Measurements from ENCODE around the gene MYBPC1. TPM values are rescaled to one million over a fixed set of nuclear protein-coding genes. Genes with fewer than 3 reads are reported as not detected.

The MYBPC1 gene
- total RNA-seq, 5 donors from 2014 or later (not counting 1 experiment from before 2014, with no cell fraction given): not detected

GRCh38 chr12:101578417-101578816 is 16.4 kb upstream of the MYBPC1 start:
- Mint-ChIP-seq H3K27me3 (peaks cover 21 to 24% of the 10 kb centered on the region in 2 donors), H3K27ac (no peak overlapping the region), H3K36me3 (no peaks in the 10 kb centered on the region), H3K4me1 (no peaks in the 10 kb centered on the region), H3K4me3 (no peak overlapping the region), H3K9me3 (no peaks in the 10 kb centered on the region)
- CTCF ChIA-PET: no interaction called here
- no peak overlapping the region for H3K27ac ChIP-seq (ENCODE audit: low read length)
- H3K36me3 ChIP-seq (ENCODE audit: control insufficient read depth in 2 of 2, extremely low read depth in 1 of 2, insufficient read depth in 1 of 2, low read length in 1 of 2): no peaks in the 10 kb centered on the region
- peaks cover 0 to 7% of the 10 kb centered on the region in 2 experiments for H3K27me3 ChIP-seq (replicated peaks in 1 of 2; ENCODE audit: control insufficient read depth in 2 of 2, extremely low read depth in 1 of 2, insufficient read depth in 2 of 2, low read length in 1 of 2)
- WGBS (ENCODE audit: insufficient coverage): no CpG with 5 or more reads among the region's 2 CpGs
- POLR2A ChIA-PET: no interaction called here
- no peak for DNase-seq
- no peaks in the 10 kb centered on the region for H3K4me1 ChIP-seq (ENCODE audit: control insufficient read depth in 1 of 2, extremely low read depth in 1 of 2, insufficient read depth in 2 of 2, low read length in 2 of 2)
- no peak overlapping the region for H3K4me3 ChIP-seq (ENCODE audit: control insufficient read depth in 1 of 2, extremely low read depth in 1 of 2, low read length in 1 of 2)
- ATAC-seq (replicated peaks in 1 of 4): no peak
- H3K9me3 ChIP-seq: no peaks in the 10 kb centered on the region

GRCh38 chr12:101581190-101581589 is 13.6 kb upstream of the MYBPC1 start:
- H3K4me1 ChIP-seq (ENCODE audit: control insufficient read depth in 1 of 2, extremely low read depth in 1 of 2, insufficient read depth in 2 of 2, low read length in 2 of 2): no peaks in the 10 kb centered on the region
- no peak overlapping the region for H3K4me3 ChIP-seq (ENCODE audit: control insufficient read depth in 1 of 2, extremely low read depth in 1 of 2, low read length in 1 of 2)
- H3K36me3 ChIP-seq (ENCODE audit: control insufficient read depth in 2 of 2, extremely low read depth in 1 of 2, insufficient read depth in 1 of 2, low read length in 1 of 2): no peaks in the 10 kb centered on the region
- peaks cover 24 to 32% of the 10 kb centered on the region in 2 donors for H3K27me3 Mint-ChIP-seq
- no peaks in the 10 kb centered on the region for H3K9me3 ChIP-seq
- no peak overlapping the region for H3K27ac Mint-ChIP-seq
- ChIA-PET POLR2A (no interaction called here), CTCF (interaction anchor here in 1 of 2 donors (1.0 kb wide), 1 partner anchor 178 kb away, joined by 3 read pairs; no protein-coding TSS in a partner anchor)
- peaks cover 0 to 3% of the 10 kb centered on the region in 2 experiments for H3K27me3 ChIP-seq (replicated peaks in 1 of 2; ENCODE audit: control insufficient read depth in 2 of 2, extremely low read depth in 1 of 2, insufficient read depth in 2 of 2, low read length in 1 of 2)
- no peaks in the 10 kb centered on the region for H3K4me1 Mint-ChIP-seq
- no peaks in the 10 kb centered on the region for H3K9me3 Mint-ChIP-seq
- no peaks in the 10 kb centered on the region for H3K36me3 Mint-ChIP-seq
- H3K27ac ChIP-seq (ENCODE audit: low read length): no peak overlapping the region
- ATAC-seq (replicated peaks in 1 of 4): no peak
- WGBS (ENCODE audit: insufficient coverage): 33% methylated on average over 1 of the region's 1 CpG
- H3K4me3 Mint-ChIP-seq: no peak overlapping the region
- no peak for DNase-seq

GRCh38 chr12:101582937-101583336 is 11.8 kb upstream of the MYBPC1 start:
- H3K27ac Mint-ChIP-seq: no peak overlapping the region
- H3K9me3 ChIP-seq: no peaks in the 10 kb centered on the region

GRCh38 chr12:101590383-101590782 is 4.4 kb upstream of the MYBPC1 start:
- Histone ChIP-seq H3K4me3 (ENCODE audit: control insufficient read depth in 1 of 2, extremely low read depth in 1 of 2, low read length in 1 of 2) (no peak overlapping the region), H3K27ac (ENCODE audit: low read length) (no peak overlapping the region), H3K27me3 (replicated peaks in 1 of 2; ENCODE audit: control insufficient read depth in 2 of 2, extremely low read depth in 1 of 2, insufficient read depth in 2 of 2, low read length in 1 of 2) (peaks cover 0 to 4% of the 10 kb centered on the region in 2 experiments), H3K36me3 (ENCODE audit: control insufficient read depth in 2 of 2, extremely low read depth in 1 of 2, insufficient read depth in 1 of 2, low read length in 1 of 2) (no peaks in the 10 kb centered on the region), H3K9me3 (no peaks in the 10 kb centered on the region), H3K4me1 (ENCODE audit: control insufficient read depth in 1 of 2, extremely low read depth in 1 of 2, insufficient read depth in 2 of 2, low read length in 2 of 2) (no peaks in the 10 kb centered on the region)
- Mint-ChIP-seq H3K27ac (no peak overlapping the region), H3K36me3 (no peaks in the 10 kb centered on the region), H3K9me3 (no peaks in the 10 kb centered on the region), H3K4me1 (no peaks in the 10 kb centered on the region), H3K4me3 (no peak overlapping the region), H3K27me3 (peaks cover 4 to 10% of the 10 kb centered on the region in 2 donors)
- no peak for ATAC-seq (replicated peaks in 1 of 4)
- no peak for DNase-seq
- POLR2A ChIA-PET: no interaction called here
- WGBS (ENCODE audit: insufficient coverage): no CpG with 5 or more reads among the region's 3 CpGs
- CTCF ChIA-PET: no interaction called here

More at GRCh38 chr12:101582937-101583336, 11.8 kb upstream of the MYBPC1 start:
- Mint-ChIP-seq H3K9me3 (no peaks in the 10 kb centered on the region), H3K4me3 (no peak overlapping the region), H3K27me3 (peaks cover 30 to 37% of the 10 kb centered on the region in 2 donors), H3K36me3 (no peaks in the 10 kb centered on the region), H3K4me1 (no peaks in the 10 kb centered on the region)
- ChIA-PET CTCF (no interaction called here), POLR2A (no interaction called here)
- no peak overlapping the region for H3K27ac ChIP-seq (ENCODE audit: low read length)
- H3K36me3 ChIP-seq (ENCODE audit: control insufficient read depth in 2 of 2, extremely low read depth in 1 of 2, insufficient read depth in 1 of 2, low read length in 1 of 2): no peaks in the 10 kb centered on the region
- no peak overlapping the region for H3K4me3 ChIP-seq (ENCODE audit: control insufficient read depth in 1 of 2, extremely low read depth in 1 of 2, low read length in 1 of 2)
- no peaks in the 10 kb centered on the region for H3K4me1 ChIP-seq (ENCODE audit: control insufficient read depth in 1 of 2, extremely low read depth in 1 of 2, insufficient read depth in 2 of 2, low read length in 2 of 2)
- peaks cover 0 to 3% of the 10 kb centered on the region in 2 experiments for H3K27me3 ChIP-seq (replicated peaks in 1 of 2; ENCODE audit: control insufficient read depth in 2 of 2, extremely low read depth in 1 of 2, insufficient read depth in 2 of 2, low read length in 1 of 2)
- WGBS (ENCODE audit: insufficient coverage): 100% methylated on average over 1 of the region's 1 CpG
- no peak for DNase-seq
- no peak for ATAC-seq (replicated peaks in 1 of 4)

GRCh38 chr12:101591781-101592180 is 3.0 kb upstream of the MYBPC1 start:
- Mint-ChIP-seq H3K9me3 (no peaks in the 10 kb centered on the region), H3K36me3 (no peaks in the 10 kb centered on the region), H3K27ac (no peak overlapping the region), H3K4me3 (no peak overlapping the region), H3K27me3 (peaks cover 4 to 8% of the 10 kb centered on the region in 2 donors), H3K4me1 (no peaks in the 10 kb centered on the region)
- ATAC-seq (replicated peaks in 1 of 4) (no peak), DNase-seq (no peak)
- POLR2A ChIA-PET: no interaction called here
- Histone ChIP-seq H3K4me3 (ENCODE audit: control insufficient read depth in 1 of 2, extremely low read depth in 1 of 2, low read length in 1 of 2) (no peak overlapping the region), H3K36me3 (ENCODE audit: control insufficient read depth in 2 of 2, extremely low read depth in 1 of 2, insufficient read depth in 1 of 2, low read length in 1 of 2) (no peaks in the 10 kb centered on the region), H3K9me3 (no peaks in the 10 kb centered on the region), H3K4me1 (ENCODE audit: control insufficient read depth in 1 of 2, extremely low read depth in 1 of 2, insufficient read depth in 2 of 2, low read length in 2 of 2) (no peaks in the 10 kb centered on the region), H3K27ac (ENCODE audit: low read length) (no peak overlapping the region), H3K27me3 (replicated peaks in 1 of 2; ENCODE audit: control insufficient read depth in 2 of 2, extremely low read depth in 1 of 2, insufficient read depth in 2 of 2, low read length in 1 of 2) (peaks cover 0 to 4% of the 10 kb centered on the region in 2 experiments)
- CTCF ChIA-PET: interaction anchor here in 1 of 2 donors (0.6 kb wide), 1 partner anchor 128 kb away, joined by 6 read pairs; no protein-coding TSS in a partner anchor

GRCh38 chr12:101592448-101592847 is 2.3 kb upstream of the MYBPC1 start:
- ATAC-seq (replicated peaks in 1 of 4) (no peak), DNase-seq (no peak)
- H3K4me1 Mint-ChIP-seq: no peaks in the 10 kb centered on the region
- Histone ChIP-seq H3K9me3 (no peaks in the 10 kb centered on the region), H3K4me1 (ENCODE audit: control insufficient read depth in 1 of 2, extremely low read depth in 1 of 2, insufficient read depth in 2 of 2, low read length in 2 of 2) (no peaks in the 10 kb centered on the region), H3K36me3 (ENCODE audit: control insufficient read depth in 2 of 2, extremely low read depth in 1 of 2, insufficient read depth in 1 of 2, low read length in 1 of 2) (no peaks in the 10 kb centered on the region), H3K27me3 (replicated peaks in 1 of 2; ENCODE audit: control insufficient read depth in 2 of 2, extremely low read depth in 1 of 2, insufficient read depth in 2 of 2, low read length in 1 of 2) (peaks cover 0 to 4% of the 10 kb centered on the region in 2 experiments), H3K27ac (ENCODE audit: low read length) (no peak overlapping the region), H3K4me3 (ENCODE audit: control insufficient read depth in 1 of 2, extremely low read depth in 1 of 2, low read length in 1 of 2) (no peak overlapping the region)
- ChIA-PET CTCF (no interaction called here), POLR2A (no interaction called here)
- no CpG with 5 or more reads among the region's 2 CpGs for WGBS (ENCODE audit: insufficient coverage)
- no peaks in the 10 kb centered on the region for H3K9me3 Mint-ChIP-seq
- H3K27me3 Mint-ChIP-seq: peaks cover 3 to 7% of the 10 kb centered on the region in 2 donors
- H3K36me3 Mint-ChIP-seq: no peaks in the 10 kb centered on the region
- H3K4me3 Mint-ChIP-seq: no peak overlapping the region
- H3K27ac Mint-ChIP-seq: no peak overlapping the region

- Mint-ChIP-seq H3K9me3 (no peaks in the 10 kb centered on the region), H3K4me3 (no peak overlapping the region), H3K4me1 (no peaks in the 10 kb centered on the region), H3K27ac (no peak overlapping the region), H3K36me3 (no peaks in the 10 kb centered on the region), H3K27me3 (peaks cover 0 to 2% of the 10 kb centered on the region in 2 donors)
- WGBS (ENCODE audit: insufficient coverage): no CpG with 5 or more reads among the region's 4 CpGs
- no peaks in the 10 kb centered on the region for H3K4me1 ChIP-seq (ENCODE audit: control insufficient read depth in 1 of 2, extremely low read depth in 1 of 2, insufficient read depth in 2 of 2, low read length in 2 of 2)
- DNase-seq: no peak
- H3K27ac ChIP-seq (ENCODE audit: low read length): no peak overlapping the region
- H3K36me3 ChIP-seq (ENCODE audit: control insufficient read depth in 2 of 2, extremely low read depth in 1 of 2, insufficient read depth in 1 of 2, low read length in 1 of 2): no peaks in the 10 kb centered on the region
- POLR2A ChIA-PET: no interaction called here
- no peak for ATAC-seq (replicated peaks in 1 of 4)
- CTCF ChIA-PET: no interaction called here
- peaks cover 0 to 5% of the 10 kb centered on the region in 2 experiments for H3K27me3 ChIP-seq (replicated peaks in 1 of 2; ENCODE audit: control insufficient read depth in 2 of 2, extremely low read depth in 1 of 2, insufficient read depth in 2 of 2, low read length in 1 of 2)
- H3K9me3 ChIP-seq: no peaks in the 10 kb centered on the region
- H3K4me3 ChIP-seq (ENCODE audit: control insufficient read depth in 1 of 2, extremely low read depth in 1 of 2, low read length in 1 of 2): no peak overlapping the region
These were observed 1.9 kb upstream of the MYBPC1 start for GRCh38 chr12:101592921-101593320.
